H1 (cell line): ENCODE data around the gene ENDOD1. TPM values are rescaled to one million over a fixed set of nuclear protein-coding genes. Genes with fewer than 3 reads are reported as not detected.

Source experiments
- HDAC2 ChIP-seq, 2 experiments: fragments of 300-600 bp in 1 of 2; sonication (generic) in 1 of 2; IDR thresholded peaks; 2 replicates each; pipeline ENCODE4 v1.6.1; 2011 to 2012; ENCODE audit warnings: low read depth in 2 of 2, low read length in 2 of 2, mild to moderate bottlenecking in 2 of 2, moderate library complexity in 2 of 2, borderline replicate concordance in 1 of 2, inconsistent platforms in 1 of 2
- KDM5A ChIP-seq: fragments of 200-600 bp; IDR thresholded peaks from 2 replicates; pipeline ENCODE4 v1.7.1; 2012; ENCODE audit warnings: mild to moderate bottlenecking, low read length, inconsistent platforms, mixed read lengths
- POU5F1 ChIP-seq: IDR thresholded peaks from 2 replicates; pipeline ENCODE4 v1.6.1; 2011; ENCODE audit warnings: low read depth, mild to moderate bottlenecking, low read length, moderate library complexity
- polyA plus RNA-seq, 7 experiments: library from polyadenylated mRNA; depleted of rRNA in 3 of 7; stranded (reverse) in 5 of 7; unstranded in 2 of 7; fragments of >200 nt in 5 of 7; fragments of 200-250 nt in 2 of 7; gene quantifications; 1 replicate in 5 of 7; 2 replicates in 1 of 7; 4 replicates in 1 of 7; pipeline versions ENCODE4 v1.2.1 to v1.2.3, GENCODE V29; 2011 to 2013; ENCODE audit warnings: missing spikeins in 2 of 7, mixed read lengths in 2 of 7
- total RNA-seq: library from RNA; stranded (reverse); fragmentation: NEBNext Ultra II Directional; extraction: Animal tissue kit (Norgen Biotek cat#: 25700); gene quantifications from 2 replicates; pipeline ENCODE4 v1.2.1, GENCODE V29; 2021

The ENDOD1 gene
- total and polyA plus RNA-seq, 2 of the 8 experiments (the other 6 are each of a cell fraction or from before 2014, with no cell fraction given): 1.2 to 2.5 TPM

- TF ChIP-seq POU5F1: no peak
- TF ChIP-seq KDM5A: no peak
- no peak for TF ChIP-seq HDAC2 (IDR thresholded peaks at IDR 0.05; ENCODE audit: borderline replicate concordance in 1 of 2, low read depth in 2 of 2, low read length in 2 of 2)
- TF ChIP-seq, all 59 proteins: peak for 0
Measured at GRCh38 chr11:95097209-95097608, 7.6 kb downstream of the ENDOD1 start (continued).
